ENCODE measurements around the gene LSM14A.
A peak's percentile ranks its signal among the peaks of the same experiment; 100 is the strongest.

Gene LSM14A

GRCh38 chr19:34265221-34265650 lies 92.9 kb downstream of the LSM14A start:
- Histone ChIP-seq H3K27ac (ENCODE audit: low read length) (peak overlapping the region; percentile 0), H3K4me1 (ENCODE audit: insufficient read depth, low read length) (peaks cover 27% of the 10 kb centered on the region), H3K9ac (ENCODE audit: low read depth, low read length) (no peak overlapping the region), H3K9me3 (ENCODE audit: insufficient read depth, low read depth, low read length) (no peaks in the 10 kb centered on the region), H3K36me3 (ENCODE audit: insufficient read depth, low read depth, low read length) (no peaks in the 10 kb centered on the region), H3K27me3 (ENCODE audit: insufficient read depth, low read length) (no peaks in the 10 kb centered on the region), H3K4me3 (ENCODE audit: low read length) (no peak overlapping the region)

- no peak overlapping the region for H3K4me3 ChIP-seq (ENCODE audit: low read length)
- H3K36me3 ChIP-seq (ENCODE audit: insufficient read depth, low read depth, low read length), result no peaks in the 10 kb centered on the region
Observed at GRCh38 chr19:34269081-34269480, 96.8 kb downstream of the LSM14A start.

GRCh38 chr19:34269489-34269888 lies 97.2 kb downstream of the LSM14A start:
- H3K9ac ChIP-seq (ENCODE audit: low read depth, low read length), result no peak overlapping the region; the same call in 1 of the 2 replicates
- no peaks in the 10 kb centered on the region for H3K27me3 ChIP-seq (ENCODE audit: insufficient read depth, low read length)
- no peak overlapping the region for H3K4me3 ChIP-seq (ENCODE audit: low read length)

More at GRCh38 chr19:34269081-34269480, 96.8 kb downstream of the LSM14A start:
- no peaks in the 10 kb centered on the region for H3K27me3 ChIP-seq (ENCODE audit: insufficient read depth, low read length)
- H3K9ac ChIP-seq (ENCODE audit: low read depth, low read length), result no peak overlapping the region
- no peaks in the 10 kb centered on the region for H3K9me3 ChIP-seq (ENCODE audit: insufficient read depth, low read depth, low read length)
- H3K27ac ChIP-seq (ENCODE audit: low read length), result no peak overlapping the region
- H3K4me1 ChIP-seq (ENCODE audit: insufficient read depth, low read length), result peaks cover 19% of the 10 kb centered on the region

GRCh38 chr19:34269968-34270621 lies 97.8 kb downstream of the LSM14A start:
- peaks cover 13% of the 10 kb centered on the region for H3K4me1 ChIP-seq (ENCODE audit: insufficient read depth, low read length)
- H3K27me3 ChIP-seq (ENCODE audit: insufficient read depth, low read length), result no peaks in the 10 kb centered on the region
- H3K36me3 ChIP-seq (ENCODE audit: insufficient read depth, low read depth, low read length), result no peaks in the 10 kb centered on the region
- no peak overlapping the region for H3K27ac ChIP-seq (ENCODE audit: low read length)
- no peak overlapping the region for H3K4me3 ChIP-seq (ENCODE audit: low read length)
- H3K9ac ChIP-seq (ENCODE audit: low read depth, low read length), result peak overlapping the region; percentile 18; the same call in 1 of the 2 replicates
- H3K9me3 ChIP-seq (ENCODE audit: insufficient read depth, low read depth, low read length), result no peaks in the 10 kb centered on the region

More at GRCh38 chr19:34269489-34269888, 97.2 kb downstream of the LSM14A start:
- Histone ChIP-seq H3K27ac (ENCODE audit: low read length) (no peak overlapping the region), H3K4me1 (ENCODE audit: insufficient read depth, low read length) (peaks cover 19% of the 10 kb centered on the region), H3K9me3 (ENCODE audit: insufficient read depth, low read depth, low read length) (no peaks in the 10 kb centered on the region), H3K36me3 (ENCODE audit: insufficient read depth, low read depth, low read length) (no peaks in the 10 kb centered on the region)

- H3K36me3 ChIP-seq (ENCODE audit: insufficient read depth, low read depth, low read length), result no peaks in the 10 kb centered on the region
- no peak overlapping the region for H3K4me3 ChIP-seq (ENCODE audit: low read length)
- no peak overlapping the region for H3K27ac ChIP-seq (ENCODE audit: low read length)
- peaks cover 6% of the 10 kb centered on the region; the same call in 1 of the 2 replicates for H3K4me1 ChIP-seq (ENCODE audit: insufficient read depth, low read length)
- H3K9me3 ChIP-seq (ENCODE audit: insufficient read depth, low read depth, low read length), result no peaks in the 10 kb centered on the region
- H3K9ac ChIP-seq (ENCODE audit: low read depth, low read length), result no peak overlapping the region
- no peaks in the 10 kb centered on the region for H3K27me3 ChIP-seq (ENCODE audit: insufficient read depth, low read length)
Observed at GRCh38 chr19:34273121-34273520, 100.8 kb downstream of the LSM14A start.

- H3K27me3 ChIP-seq (ENCODE audit: insufficient read depth, low read length), result no peaks in the 10 kb centered on the region
- H3K9ac ChIP-seq (ENCODE audit: low read depth, low read length), result no peak overlapping the region
- H3K36me3 ChIP-seq (ENCODE audit: insufficient read depth, low read depth, low read length), result no peaks in the 10 kb centered on the region
- H3K4me3 ChIP-seq (ENCODE audit: low read length), result no peak overlapping the region
- no peaks in the 10 kb centered on the region for H3K9me3 ChIP-seq (ENCODE audit: insufficient read depth, low read depth, low read length)
- peaks cover 6% of the 10 kb centered on the region; the same call in 1 of the 2 replicates for H3K4me1 ChIP-seq (ENCODE audit: insufficient read depth, low read length)
- H3K27ac ChIP-seq (ENCODE audit: low read length), result no peak overlapping the region
Observed at GRCh38 chr19:34274284-34274826, 102.1 kb downstream of the LSM14A start.

GRCh38 chr19:34274827-34275625 lies 102.7 kb downstream of the LSM14A start:
- Histone ChIP-seq H3K27ac (ENCODE audit: low read length) (no peak overlapping the region), H3K4me3 (ENCODE audit: low read length) (no peak overlapping the region), H3K27me3 (ENCODE audit: insufficient read depth, low read length) (no peaks in the 10 kb centered on the region), H3K9me3 (ENCODE audit: insufficient read depth, low read depth, low read length) (no peaks in the 10 kb centered on the region), H3K9ac (ENCODE audit: low read depth, low read length) (no peak overlapping the region), H3K36me3 (ENCODE audit: insufficient read depth, low read depth, low read length) (no peaks in the 10 kb centered on the region), H3K4me1 (ENCODE audit: insufficient read depth, low read length) (peaks cover 4% of the 10 kb centered on the region; the same call in 1 of the 2 replicates)

GRCh38 chr19:34275705-34276104 lies 103.4 kb downstream of the LSM14A start:
- Histone ChIP-seq H3K9ac (ENCODE audit: low read depth, low read length) (no peak overlapping the region), H3K27me3 (ENCODE audit: insufficient read depth, low read length) (no peaks in the 10 kb centered on the region), H3K9me3 (ENCODE audit: insufficient read depth, low read depth, low read length) (no peaks in the 10 kb centered on the region), H3K27ac (ENCODE audit: low read length) (no peak overlapping the region), H3K4me3 (ENCODE audit: low read length) (no peak overlapping the region), H3K4me1 (ENCODE audit: insufficient read depth, low read length) (no peaks in the 10 kb centered on the region), H3K36me3 (ENCODE audit: insufficient read depth, low read depth, low read length) (no peaks in the 10 kb centered on the region)

- no peak overlapping the region for H3K4me3 ChIP-seq (ENCODE audit: low read length)
- H3K4me1 ChIP-seq (ENCODE audit: insufficient read depth, low read length), result no peaks in the 10 kb centered on the region
- no peak overlapping the region for H3K9ac ChIP-seq (ENCODE audit: low read depth, low read length)
- no peaks in the 10 kb centered on the region for H3K9me3 ChIP-seq (ENCODE audit: insufficient read depth, low read depth, low read length)
- no peaks in the 10 kb centered on the region for H3K27me3 ChIP-seq (ENCODE audit: insufficient read depth, low read length)
- H3K36me3 ChIP-seq (ENCODE audit: insufficient read depth, low read depth, low read length), result no peaks in the 10 kb centered on the region
- H3K27ac ChIP-seq (ENCODE audit: low read length), result no peak overlapping the region
Observed at GRCh38 chr19:34276614-34277013, 104.3 kb downstream of the LSM14A start.

GRCh38 chr19:34277244-34277643 lies 104.9 kb downstream of the LSM14A start:
- H3K27me3 ChIP-seq (ENCODE audit: insufficient read depth, low read length), result no peaks in the 10 kb centered on the region
- H3K9ac ChIP-seq (ENCODE audit: low read depth, low read length), result no peak overlapping the region
- H3K27ac ChIP-seq (ENCODE audit: low read length), result no peak overlapping the region
- H3K9me3 ChIP-seq (ENCODE audit: insufficient read depth, low read depth, low read length), result no peaks in the 10 kb centered on the region
- no peaks in the 10 kb centered on the region for H3K36me3 ChIP-seq (ENCODE audit: insufficient read depth, low read depth, low read length)
- no peak overlapping the region for H3K4me3 ChIP-seq (ENCODE audit: low read length)
- H3K4me1 ChIP-seq (ENCODE audit: insufficient read depth, low read length), result no peaks in the 10 kb centered on the region

- H3K9me3 ChIP-seq (ENCODE audit: insufficient read depth, low read depth, low read length), result no peaks in the 10 kb centered on the region
- no peaks in the 10 kb centered on the region for H3K36me3 ChIP-seq (ENCODE audit: insufficient read depth, low read depth, low read length)
- H3K27me3 ChIP-seq (ENCODE audit: insufficient read depth, low read length), result no peaks in the 10 kb centered on the region
- no peak overlapping the region for H3K4me3 ChIP-seq (ENCODE audit: low read length)
- H3K4me1 ChIP-seq (ENCODE audit: insufficient read depth, low read length), result no peaks in the 10 kb centered on the region
- H3K27ac ChIP-seq (ENCODE audit: low read length), result no peak overlapping the region
- no peak overlapping the region for H3K9ac ChIP-seq (ENCODE audit: low read depth, low read length)
Observed at GRCh38 chr19:34278783-34279182, 106.5 kb downstream of the LSM14A start.
